Measurements from ENCODE around the gene CORO1C. TPM values are rescaled to one million over a fixed set of nuclear protein-coding genes. Genes with fewer than 3 reads are reported as not detected.

Gene CORO1C
- total and polyA plus RNA-seq, 4 donors: 23.2 to 58.6 (median 41.9) TPM

- Histone ChIP-seq H3K4me1 (ENCODE audit: control insufficient read depth in 4 of 4, insufficient read depth in 4 of 4, low read length in 3 of 4) (peaks cover 1 to 14% (median 7%) of the 10 kb centered on the region in 4 donors), H3K4me3 (ENCODE audit: low read depth in 1 of 3, low read length in 3 of 3) (no peak overlapping the region), H3K27ac (ENCODE audit: low read depth in 1 of 2, low read length in 2 of 2) (no peak overlapping the region), H3K27me3 (ENCODE audit: control insufficient read depth in 4 of 4, insufficient read depth in 4 of 4, low read length in 3 of 4) (no peaks in the 10 kb centered on the region), H3K36me3 (ENCODE audit: control insufficient read depth in 4 of 4, insufficient read depth in 3 of 4, low read depth in 1 of 4, low read length in 3 of 4) (no peaks in the 10 kb centered on the region), H3K9ac (ENCODE audit: low read depth in 1 of 2, low read length in 2 of 2) (no peak overlapping the region), H3K9me3 (ENCODE audit: control insufficient read depth in 4 of 4, low read length in 3 of 4) (no peaks in the 10 kb centered on the region)
- no peak for DNase-seq (ENCODE audit: low spot score)
- TF ChIP-seq EGR1 (IDR thresholded peaks at IDR 0.05; ENCODE audit: low read depth in 2 of 2) (no peak), HNF4A (conservative IDR thresholded peaks at IDR 0.05) (no peak)
- 79% methylated on average over 2 of the region's 2 CpGs for WGBS
Measured at GRCh38 chr12:108777156-108777555, 45.8 kb upstream of the CORO1C start.

DNA sequence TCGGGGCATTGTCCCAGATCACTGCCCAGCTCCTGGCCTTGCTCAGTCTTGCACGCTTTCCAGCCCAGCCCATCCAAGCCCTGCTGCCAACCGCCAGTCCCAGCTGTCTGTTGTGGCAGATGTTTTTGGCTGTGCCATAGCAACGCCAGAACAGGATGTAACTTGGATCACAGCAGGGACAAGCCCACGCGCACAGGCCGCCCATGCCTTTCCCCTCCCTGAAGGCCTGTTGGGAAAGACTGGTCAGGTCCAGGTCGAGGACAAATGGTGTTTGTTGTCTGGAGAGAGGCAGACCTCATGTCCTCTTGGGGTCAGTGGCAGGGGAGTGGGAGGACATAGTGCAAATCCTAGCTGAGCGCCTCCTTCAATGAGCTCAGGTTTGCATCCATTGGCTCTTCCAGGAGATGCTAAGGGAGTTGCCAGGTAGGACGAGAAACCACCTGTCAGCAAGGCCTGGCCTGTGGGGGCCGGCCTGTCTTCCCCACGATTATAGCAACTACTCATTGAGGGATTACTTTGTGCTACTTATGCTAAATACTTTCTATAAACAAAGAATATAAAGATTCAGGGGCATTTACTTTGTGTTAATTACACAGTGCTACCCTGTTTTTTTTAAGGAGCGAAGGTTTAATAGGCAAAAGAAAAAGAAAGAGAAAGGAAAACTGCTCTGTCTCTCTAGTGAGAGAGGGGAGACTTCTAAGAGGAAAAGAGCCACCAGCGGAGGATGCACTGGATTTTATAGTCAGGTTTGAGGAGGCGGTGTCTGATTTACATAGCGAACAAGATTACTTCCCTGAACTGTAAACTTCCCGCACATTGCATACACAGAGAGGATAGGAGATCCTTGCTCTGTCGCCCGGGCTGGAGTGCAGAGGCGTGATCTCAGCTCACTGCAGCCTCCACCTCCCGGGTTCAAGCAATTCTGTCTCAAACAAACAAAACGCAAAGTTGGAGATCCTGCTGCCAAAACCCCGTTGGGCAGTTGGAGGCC lies 42.8 kb upstream of the CORO1C start:
- no peaks in the 10 kb centered on the region for H3K27me3 ChIP-seq (ENCODE audit: control insufficient read depth in 4 of 4, insufficient read depth in 4 of 4, low read length in 3 of 4)
- no peaks in the 10 kb centered on the region for H3K9me3 ChIP-seq (ENCODE audit: control insufficient read depth in 4 of 4, low read length in 3 of 4)
- no peak overlapping the region for H3K4me3 ChIP-seq (ENCODE audit: low read depth in 1 of 3, low read length in 3 of 3)
- peak; percentile 49 for DNase-seq (ENCODE audit: low spot score)
- peak overlapping the region; percentile 1 to 16 for H3K27ac ChIP-seq (ENCODE audit: low read depth in 1 of 2, low read length in 2 of 2)
- peaks cover 1 to 16% (median 7%) of the 10 kb centered on the region in 4 donors for H3K4me1 ChIP-seq (ENCODE audit: control insufficient read depth in 4 of 4, insufficient read depth in 4 of 4, low read length in 3 of 4)
- no peaks in the 10 kb centered on the region for H3K36me3 ChIP-seq (ENCODE audit: control insufficient read depth in 4 of 4, insufficient read depth in 3 of 4, low read depth in 1 of 4, low read length in 3 of 4)
- no peak overlapping the region for H3K9ac ChIP-seq (ENCODE audit: low read depth in 1 of 2, low read length in 2 of 2)
- TF ChIP-seq MAX (IDR thresholded peaks at IDR 0.05) (peak; percentile 72), GABPA (IDR thresholded peaks at IDR 0.05 in 1 of 2, conservative IDR thresholded peaks at IDR 0.05 in 1 of 2) (peak in 1 of 2 donors; percentile 37), SP1 (IDR thresholded peaks at IDR 0.05) (peak; percentile 98), FOXA1 (IDR thresholded peaks at IDR 0.05) (peak; percentile 71), NR2F2 (IDR thresholded peaks at IDR 0.05) (peak; percentile 92), RXRA (IDR thresholded peaks at IDR 0.05) (peak; percentile 98 to 99), ZBTB33 (IDR thresholded peaks at IDR 0.05) (no peak), HNF4A (conservative IDR thresholded peaks at IDR 0.05) (peak; percentile 95 to 99), EGR1 (IDR thresholded peaks at IDR 0.05; ENCODE audit: low read depth in 2 of 2) (peak; percentile 58 to 81), RAD21 (IDR thresholded peaks at IDR 0.05) (peak; percentile 38 to 75), YY1 (IDR thresholded peaks at IDR 0.05) (peak; percentile 56), REST (IDR thresholded peaks at IDR 0.05) (peak; percentile 49), FOXA2 (IDR thresholded peaks at IDR 0.05) (peak; percentile 14), HNF4G (IDR thresholded peaks at IDR 0.05) (peak; percentile 89), JUND (IDR thresholded peaks at IDR 0.05) (peak; percentile 58 to 79), TAF1 (conservative IDR thresholded peaks at IDR 0.05) (no peak)
- TF ChIP-seq, protein P1, sequence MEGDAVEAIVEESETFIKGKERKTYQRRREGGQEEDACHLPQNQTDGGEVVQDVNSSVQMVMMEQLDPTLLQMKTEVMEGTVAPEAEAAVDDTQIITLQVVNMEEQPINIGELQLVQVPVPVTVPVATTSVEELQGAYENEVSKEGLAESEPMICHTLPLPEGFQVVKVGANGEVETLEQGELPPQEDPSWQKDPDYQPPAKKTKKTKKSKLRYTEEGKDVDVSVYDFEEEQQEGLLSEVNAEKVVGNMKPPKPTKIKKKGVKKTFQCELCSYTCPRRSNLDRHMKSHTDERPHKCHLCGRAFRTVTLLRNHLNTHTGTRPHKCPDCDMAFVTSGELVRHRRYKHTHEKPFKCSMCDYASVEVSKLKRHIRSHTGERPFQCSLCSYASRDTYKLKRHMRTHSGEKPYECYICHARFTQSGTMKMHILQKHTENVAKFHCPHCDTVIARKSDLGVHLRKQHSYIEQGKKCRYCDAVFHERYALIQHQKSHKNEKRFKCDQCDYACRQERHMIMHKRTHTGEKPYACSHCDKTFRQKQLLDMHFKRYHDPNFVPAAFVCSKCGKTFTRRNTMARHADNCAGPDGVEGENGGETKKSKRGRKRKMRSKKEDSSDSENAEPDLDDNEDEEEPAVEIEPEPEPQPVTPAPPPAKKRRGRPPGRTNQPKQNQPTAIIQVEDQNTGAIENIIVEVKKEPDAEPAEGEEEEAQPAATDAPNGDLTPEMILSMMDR (IDR thresholded peaks at IDR 0.05; ENCODE audit: low read depth, low read length, missing input control): no peak
- TF ChIP-seq, protein P2, sequence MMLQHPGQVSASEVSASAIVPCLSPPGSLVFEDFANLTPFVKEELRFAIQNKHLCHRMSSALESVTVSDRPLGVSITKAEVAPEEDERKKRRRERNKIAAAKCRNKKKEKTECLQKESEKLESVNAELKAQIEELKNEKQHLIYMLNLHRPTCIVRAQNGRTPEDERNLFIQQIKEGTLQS (IDR thresholded peaks at IDR 0.05): no peak
- WGBS: 46% methylated on average over 23 of the region's 23 CpGs

All from liver (tissue), 9 donors.